DOHH2 (cell line): ENCODE measurements around the gene ATE1.

Experiments used
- EZH2phosphoT487 ChIP-seq: fragments of 200-600 bp; sonication (generic); IDR thresholded peaks from 2 replicates; pipeline ENCODE4 v1.6.1; 2017; ENCODE audit warnings: borderline replicate concordance, mild to moderate bottlenecking, antibody characterized with exemption, low read length, moderate library complexity, mixed read lengths
- TF ChIP-seq, protein P1 (sequence below): fragments of 200-600 bp; sonication (generic); IDR thresholded peaks from one replicate; pipeline ENCODE4 v1.5.1; 2014; ENCODE audit warnings: antibody characterized with exemption, mild to moderate bottlenecking, low read depth, low read length; ENCODE audit not compliant: poor library complexity, severe bottlenecking

DNA sequence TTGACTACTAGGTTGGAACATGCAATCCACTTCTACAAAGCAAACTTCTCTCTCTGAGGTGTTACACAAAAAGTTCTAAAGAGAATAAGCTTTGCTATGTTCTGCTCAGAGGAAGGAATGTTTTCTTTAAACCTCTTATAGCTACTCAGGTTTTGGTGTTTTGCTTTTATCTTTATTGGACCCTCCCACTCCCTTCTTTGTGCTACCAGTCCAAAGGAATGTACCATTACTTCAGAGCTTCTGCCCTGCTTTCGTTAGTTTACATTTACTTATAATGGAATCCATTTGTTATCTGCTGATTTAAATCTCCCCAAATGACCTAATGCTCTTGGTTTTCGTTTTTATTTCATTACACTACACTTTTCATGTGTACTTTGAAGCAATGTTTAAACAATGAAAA is 154.9 kb downstream of the ATE1 start:
- TF ChIP-seq, protein P1, sequence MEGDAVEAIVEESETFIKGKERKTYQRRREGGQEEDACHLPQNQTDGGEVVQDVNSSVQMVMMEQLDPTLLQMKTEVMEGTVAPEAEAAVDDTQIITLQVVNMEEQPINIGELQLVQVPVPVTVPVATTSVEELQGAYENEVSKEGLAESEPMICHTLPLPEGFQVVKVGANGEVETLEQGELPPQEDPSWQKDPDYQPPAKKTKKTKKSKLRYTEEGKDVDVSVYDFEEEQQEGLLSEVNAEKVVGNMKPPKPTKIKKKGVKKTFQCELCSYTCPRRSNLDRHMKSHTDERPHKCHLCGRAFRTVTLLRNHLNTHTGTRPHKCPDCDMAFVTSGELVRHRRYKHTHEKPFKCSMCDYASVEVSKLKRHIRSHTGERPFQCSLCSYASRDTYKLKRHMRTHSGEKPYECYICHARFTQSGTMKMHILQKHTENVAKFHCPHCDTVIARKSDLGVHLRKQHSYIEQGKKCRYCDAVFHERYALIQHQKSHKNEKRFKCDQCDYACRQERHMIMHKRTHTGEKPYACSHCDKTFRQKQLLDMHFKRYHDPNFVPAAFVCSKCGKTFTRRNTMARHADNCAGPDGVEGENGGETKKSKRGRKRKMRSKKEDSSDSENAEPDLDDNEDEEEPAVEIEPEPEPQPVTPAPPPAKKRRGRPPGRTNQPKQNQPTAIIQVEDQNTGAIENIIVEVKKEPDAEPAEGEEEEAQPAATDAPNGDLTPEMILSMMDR: no peak
- no peak for TF ChIP-seq EZH2phosphoT487
